ENCODE results near the gene ORM2.

DNA sequence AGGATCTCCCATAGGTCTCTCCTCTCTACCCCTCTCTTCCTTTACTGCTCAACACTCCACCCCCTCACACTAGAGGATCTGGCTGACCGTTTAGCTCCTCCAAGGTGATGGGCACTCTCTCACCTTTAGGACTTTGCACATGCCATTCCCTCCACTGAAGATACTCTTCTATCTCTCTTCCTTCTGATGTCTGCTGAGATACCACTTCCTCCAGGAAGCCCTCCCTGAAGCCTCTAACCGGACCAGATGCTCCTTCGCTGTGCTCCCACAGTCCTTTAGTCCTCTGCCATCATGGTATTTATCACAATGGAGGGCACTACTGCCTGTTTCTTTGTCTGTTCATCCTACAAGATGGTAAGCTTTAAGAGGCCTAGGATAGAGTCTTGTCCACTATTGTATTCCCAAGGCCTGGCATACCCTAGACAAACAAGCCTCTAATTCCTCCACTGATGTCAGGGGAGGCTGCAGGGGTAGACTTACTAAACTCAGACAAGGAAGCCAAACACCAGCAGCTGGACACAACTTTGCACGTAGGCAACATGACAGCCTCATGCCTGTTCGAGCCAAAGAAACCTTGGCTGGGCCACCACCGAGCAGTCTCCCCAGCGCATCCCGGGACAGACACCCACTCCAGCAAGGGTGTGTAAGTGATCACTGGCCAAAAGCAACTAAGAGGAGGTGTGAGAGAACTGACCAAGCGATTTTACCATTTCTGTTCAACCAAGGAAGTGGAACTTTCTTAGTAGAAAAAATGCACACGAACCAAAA, 20.2 kb downstream of the ORM2 start:
- no peak for TF ChIP-seq EZH2 (IDR thresholded peaks at IDR 0.05; ENCODE audit: borderline replicate concordance, insufficient read depth, low read depth, low read length, poor library complexity, severe bottlenecking)
- TF ChIP-seq, protein P1, sequence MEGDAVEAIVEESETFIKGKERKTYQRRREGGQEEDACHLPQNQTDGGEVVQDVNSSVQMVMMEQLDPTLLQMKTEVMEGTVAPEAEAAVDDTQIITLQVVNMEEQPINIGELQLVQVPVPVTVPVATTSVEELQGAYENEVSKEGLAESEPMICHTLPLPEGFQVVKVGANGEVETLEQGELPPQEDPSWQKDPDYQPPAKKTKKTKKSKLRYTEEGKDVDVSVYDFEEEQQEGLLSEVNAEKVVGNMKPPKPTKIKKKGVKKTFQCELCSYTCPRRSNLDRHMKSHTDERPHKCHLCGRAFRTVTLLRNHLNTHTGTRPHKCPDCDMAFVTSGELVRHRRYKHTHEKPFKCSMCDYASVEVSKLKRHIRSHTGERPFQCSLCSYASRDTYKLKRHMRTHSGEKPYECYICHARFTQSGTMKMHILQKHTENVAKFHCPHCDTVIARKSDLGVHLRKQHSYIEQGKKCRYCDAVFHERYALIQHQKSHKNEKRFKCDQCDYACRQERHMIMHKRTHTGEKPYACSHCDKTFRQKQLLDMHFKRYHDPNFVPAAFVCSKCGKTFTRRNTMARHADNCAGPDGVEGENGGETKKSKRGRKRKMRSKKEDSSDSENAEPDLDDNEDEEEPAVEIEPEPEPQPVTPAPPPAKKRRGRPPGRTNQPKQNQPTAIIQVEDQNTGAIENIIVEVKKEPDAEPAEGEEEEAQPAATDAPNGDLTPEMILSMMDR (IDR thresholded peaks at IDR 0.05), result no peak
